GM21619 (cell line): ENCODE results near the gene SLC6A11.

Experiments
- ATAC-seq: cut with Tn5 transposase; IDR thresholded peaks from one replicate; pipeline ENCODE4 v1.9.1; 2021; ENCODE audit not compliant: unreplicated experiment

The SLC6A11 gene

GRCh38 chr3:10883478-10884234, 67.6 kb downstream of the SLC6A11 start:
- ATAC-seq: no peak

- no peak for ATAC-seq
Measured at GRCh38 chr3:10887015-10887414, 71.0 kb downstream of the SLC6A11 start.

DNA sequence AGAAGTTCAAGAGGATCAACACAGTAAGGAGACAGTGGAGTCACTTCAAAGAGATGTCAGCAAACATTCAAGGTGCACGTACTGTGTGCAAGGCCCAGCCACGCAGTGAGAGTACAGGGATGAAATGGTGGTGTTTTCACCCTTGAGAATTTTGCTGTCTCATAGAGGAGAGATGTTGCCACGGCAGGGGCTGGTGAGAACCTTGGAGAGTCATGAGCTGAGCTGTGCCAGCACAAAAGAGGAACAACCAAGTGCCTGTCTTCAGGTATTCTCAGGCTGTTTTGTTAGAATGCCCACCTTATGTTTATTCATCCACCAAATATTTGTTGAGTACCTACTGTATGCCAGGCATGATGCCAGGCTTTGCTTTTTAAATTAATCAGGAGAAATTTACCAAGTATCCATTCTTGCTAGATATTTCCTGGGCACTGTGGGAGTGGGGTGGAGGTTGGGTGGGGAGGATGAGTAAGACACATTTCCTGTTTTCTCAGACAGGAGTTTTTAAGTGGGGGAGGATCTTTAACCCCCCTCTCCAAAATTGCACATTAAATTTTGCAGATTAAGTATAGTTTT, 72.6 kb downstream of the SLC6A11 start:
- no peak for ATAC-seq

GRCh38 chr3:10889206-10889960, 73.4 kb downstream of the SLC6A11 start:
- no peak for ATAC-seq

GRCh38 chr3:10890665-10891064, 74.6 kb downstream of the SLC6A11 start:
- ATAC-seq: no peak

- no peak for ATAC-seq
Measured at GRCh38 chr3:10892622-10893021, 76.6 kb downstream of the SLC6A11 start.

DNA sequence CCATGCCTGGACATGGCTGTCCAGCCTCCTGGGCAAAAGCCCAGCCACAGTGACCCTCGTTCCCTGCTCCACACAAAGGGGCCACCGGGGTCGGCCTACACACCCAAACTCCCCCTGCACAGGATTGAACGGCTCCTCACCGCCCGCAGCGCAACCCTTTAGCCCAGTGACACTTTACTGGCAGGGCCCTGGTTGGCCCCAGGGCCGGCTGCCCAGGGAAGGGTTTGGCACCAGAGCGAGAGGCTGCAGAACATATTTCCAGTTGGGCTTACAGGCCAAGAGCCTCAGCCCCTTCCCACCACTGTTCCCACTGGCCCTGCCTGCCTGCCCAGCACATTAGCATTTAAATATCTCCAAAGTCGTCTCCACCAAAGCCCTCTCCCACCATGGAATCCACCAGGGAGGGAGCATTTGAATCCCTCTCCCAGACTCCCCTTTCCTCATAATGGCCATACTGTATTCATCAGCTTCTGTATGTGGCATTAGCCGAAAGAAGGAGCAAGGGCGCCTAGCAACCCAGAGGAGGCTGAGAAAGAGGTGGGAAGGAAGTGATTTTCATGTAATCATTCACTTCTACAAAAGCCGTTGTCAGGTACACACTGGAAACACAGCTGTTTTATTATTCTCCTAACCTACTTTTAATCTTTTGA, 85.4 kb downstream of the SLC6A11 start:
- ATAC-seq: no peak

DNA sequence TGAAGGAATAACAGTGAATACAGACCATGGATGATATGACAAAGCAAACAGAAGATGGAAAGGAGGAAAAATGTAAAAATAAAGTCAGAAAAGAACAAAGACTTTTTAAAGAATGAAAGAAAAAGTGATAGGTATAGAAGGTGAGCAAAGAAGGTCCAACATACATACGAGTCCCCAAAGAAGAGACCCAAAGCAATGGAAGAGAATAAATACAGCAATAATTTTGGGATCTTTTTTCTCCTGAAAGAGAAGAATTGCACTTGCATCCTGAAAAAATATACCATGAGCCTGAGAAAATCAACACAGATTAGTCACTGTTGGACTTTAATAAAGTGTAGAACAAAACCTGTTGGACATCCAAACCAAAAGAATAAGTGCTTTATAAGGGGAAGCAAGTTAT, 91.2 kb downstream of the SLC6A11 start:
- no peak for ATAC-seq

DNA sequence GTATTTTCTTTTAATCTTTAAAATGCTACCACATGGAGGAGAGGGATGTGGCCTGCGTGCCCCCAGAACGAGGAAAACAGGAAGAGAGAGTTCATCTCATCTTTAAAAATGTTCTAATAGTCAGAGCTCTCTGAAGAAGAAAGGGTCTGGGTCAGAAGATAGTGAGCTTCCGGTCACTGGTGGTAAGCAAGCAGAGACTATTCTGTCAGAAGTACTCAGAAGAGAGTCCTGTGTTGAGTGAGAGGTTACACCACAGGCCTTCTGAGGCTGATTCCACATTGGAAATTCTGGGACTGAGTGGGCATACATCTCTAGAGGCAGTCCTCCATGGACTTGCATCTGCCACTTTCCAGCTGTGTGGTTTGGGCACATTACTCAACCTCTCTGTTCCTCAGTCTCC, 94.3 kb downstream of the SLC6A11 start:
- no peak for ATAC-seq

GRCh38 chr3:10911350-10912002, 95.4 kb downstream of the SLC6A11 start:
- no peak for ATAC-seq

DNA sequence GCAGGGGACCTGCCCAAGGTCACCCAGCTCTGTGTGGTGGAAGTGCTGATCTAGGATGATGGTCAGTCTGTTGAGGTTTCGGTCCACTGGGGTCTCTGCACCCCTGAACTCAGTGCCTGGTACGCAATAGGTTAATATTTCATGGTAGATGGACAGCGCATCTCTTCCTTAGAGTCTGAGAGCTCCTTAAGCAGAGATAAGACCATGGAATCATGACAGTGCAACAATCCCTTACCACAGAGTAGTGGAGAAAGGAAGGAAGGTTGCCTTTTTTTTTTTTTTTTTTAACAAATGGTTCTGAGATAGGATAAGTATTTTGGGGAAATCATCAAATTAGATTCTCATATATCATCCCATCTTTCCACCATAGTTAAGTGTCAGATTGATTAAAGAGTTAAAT, 96.8 kb downstream of the SLC6A11 start:
- ATAC-seq: no peak

GRCh38 chr3:10915376-10915775, 99.3 kb downstream of the SLC6A11 start:
- ATAC-seq: no peak

DNA sequence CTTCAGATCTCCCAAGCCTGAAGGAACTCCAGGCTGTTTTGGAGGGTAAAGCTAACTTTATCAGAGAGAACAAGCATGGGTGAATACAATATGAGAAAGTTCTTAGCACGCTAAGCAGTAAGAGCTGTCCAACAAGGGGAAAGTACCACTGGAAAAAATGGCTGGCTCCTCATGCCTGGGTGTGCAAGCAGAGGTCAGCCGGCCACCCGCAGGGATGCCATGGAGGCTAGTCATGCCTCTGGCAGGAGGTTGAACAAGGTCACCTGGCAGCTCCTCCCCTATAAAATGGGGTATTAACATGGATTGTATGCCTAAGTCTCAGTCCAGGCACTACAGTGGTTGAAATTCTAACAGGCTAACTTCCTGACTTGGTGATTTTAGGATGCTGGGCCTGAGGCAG, 101.1 kb downstream of the SLC6A11 start:
- ATAC-seq: no peak

DNA sequence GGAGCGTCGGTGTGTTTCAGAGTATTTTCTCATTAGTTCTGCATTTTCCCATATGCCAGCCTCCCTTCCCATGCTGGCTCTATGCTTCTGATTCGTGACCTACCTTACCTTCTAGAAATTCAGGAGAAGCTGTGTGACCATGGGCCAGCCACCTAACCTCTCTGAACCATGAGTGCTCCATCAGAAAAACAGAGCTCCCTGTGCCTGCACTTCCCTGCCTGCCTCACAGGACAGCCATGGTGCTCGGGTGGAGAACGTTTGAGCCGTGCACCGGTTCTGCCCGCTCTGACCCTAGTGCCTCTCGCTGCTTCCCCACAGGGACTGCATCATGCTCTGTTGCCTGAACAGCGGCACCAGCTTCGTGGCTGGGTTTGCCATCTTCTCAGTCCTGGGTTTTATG, 102.0 kb downstream of the SLC6A11 start:
- ATAC-seq: no peak

DNA sequence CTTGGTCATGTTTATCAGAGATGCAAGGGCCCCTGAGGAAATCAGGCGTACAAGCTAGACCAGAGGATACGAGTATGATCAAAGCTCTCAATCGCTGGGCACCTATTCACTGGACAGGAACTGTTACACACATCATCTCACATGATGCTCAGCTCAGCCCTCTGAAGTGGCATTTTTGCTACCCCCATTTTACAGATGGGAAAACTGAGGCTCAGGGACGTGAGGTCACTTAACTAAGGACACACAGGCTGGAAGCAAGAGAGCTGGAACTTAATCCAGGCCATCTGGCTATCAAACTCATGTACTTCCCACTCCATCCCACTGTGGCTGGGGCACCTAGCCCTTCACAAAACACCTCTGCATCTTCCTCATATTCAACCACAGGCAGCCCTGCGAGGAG, 103.6 kb downstream of the SLC6A11 start:
- no peak for ATAC-seq

DNA sequence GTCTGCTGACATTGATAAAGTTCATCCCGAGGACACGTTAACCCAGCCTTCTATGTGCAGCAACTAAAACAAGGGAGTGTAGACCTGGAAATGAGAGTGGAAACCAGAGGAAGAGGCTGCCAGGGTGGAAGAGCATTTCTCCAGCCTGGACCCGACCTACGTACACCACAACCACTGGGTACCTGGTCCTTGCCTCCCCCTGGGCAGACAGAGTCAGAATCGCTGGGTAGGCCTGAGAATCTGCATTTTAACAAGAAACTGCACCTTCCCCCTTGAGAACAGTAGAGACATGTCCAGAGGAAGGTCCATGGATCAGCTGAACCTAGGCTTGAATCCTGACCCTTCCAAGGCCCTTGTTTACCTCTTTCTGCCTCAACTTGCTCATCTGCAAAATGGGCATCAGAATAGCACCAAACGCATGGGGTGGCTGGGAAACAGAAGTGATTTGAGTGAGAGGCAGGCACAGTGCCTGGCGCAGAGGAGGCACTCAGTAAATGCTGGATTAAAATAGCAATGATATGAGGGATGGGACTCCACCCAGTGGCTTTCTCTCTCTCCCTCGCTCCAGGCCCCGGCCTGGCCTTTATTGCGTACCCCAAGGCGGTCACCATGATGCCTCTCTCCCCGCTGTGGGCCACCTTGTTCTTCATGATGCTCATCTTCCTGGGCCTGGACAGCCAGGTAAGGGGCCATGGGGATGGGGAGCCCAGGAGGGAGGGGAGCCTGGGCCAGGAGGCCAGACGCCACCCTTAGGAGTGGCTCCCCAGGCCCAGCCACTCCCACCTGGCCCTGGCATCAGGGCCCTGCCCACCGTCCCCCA, 109.6 kb downstream of the SLC6A11 start:
- no peak for ATAC-seq

DNA sequence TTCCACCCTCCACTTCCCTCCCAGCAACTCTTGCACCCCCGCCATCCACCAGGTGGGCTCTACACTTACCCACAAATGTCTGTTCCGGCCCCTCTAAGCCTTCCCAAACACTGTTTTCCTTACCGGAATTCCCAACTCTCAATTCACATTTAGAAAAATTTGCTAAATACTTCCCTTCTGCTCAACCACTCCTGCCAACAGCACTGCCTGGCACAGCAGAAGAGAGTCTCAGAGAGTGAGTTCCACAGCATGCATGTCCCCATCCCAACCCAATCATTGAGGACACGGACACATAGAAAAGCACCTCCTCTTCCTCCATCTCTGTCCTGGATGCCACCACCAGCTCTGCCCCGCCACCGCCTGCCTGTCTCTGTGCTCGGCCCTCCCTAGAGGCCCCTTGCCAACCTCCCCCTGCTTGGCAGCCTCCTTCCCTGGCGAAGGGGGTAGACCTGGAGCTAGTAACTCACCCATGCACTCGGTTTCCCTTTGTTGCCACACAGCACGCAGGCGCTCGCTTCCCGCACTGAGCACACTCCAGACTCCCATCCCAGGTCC, 110.3 kb downstream of the SLC6A11 start:
- ATAC-seq: no peak

DNA sequence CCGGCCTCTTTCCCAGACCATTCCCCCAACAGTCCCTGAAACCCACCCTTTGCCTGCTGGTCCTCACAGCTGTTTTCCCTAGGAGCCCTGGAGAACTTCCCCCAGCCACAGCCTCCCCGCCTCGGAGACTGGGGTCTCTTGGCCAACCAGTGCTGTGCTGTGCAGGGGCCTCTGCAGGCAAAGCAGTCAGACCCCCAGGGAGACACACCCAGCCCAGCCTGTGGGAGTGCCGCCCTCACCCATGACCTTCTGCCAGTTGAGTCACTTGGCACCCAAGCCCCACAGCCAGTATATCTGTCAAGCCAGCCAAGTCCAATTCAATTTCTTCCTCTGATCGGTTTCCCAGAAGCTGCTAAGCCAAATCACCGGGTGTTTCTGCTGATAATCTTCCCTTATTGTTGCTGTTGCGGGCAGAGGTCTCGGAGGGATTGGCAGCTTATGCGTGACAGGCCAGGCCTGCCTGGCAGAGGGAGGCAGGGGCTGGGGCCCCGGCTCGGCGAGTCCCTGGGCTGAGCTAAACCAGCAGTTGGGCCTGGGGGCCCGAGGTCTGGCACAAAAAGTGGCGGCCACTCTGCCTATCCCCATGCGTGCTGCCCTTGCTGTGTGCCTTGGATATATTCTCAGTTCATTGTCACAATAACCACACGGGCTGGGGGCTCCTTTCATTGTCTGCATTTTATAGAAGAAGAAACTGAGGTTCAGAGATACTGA, 110.9 kb downstream of the SLC6A11 start:
- no peak for ATAC-seq

GRCh38 chr3:10927551-10927950, 111.5 kb downstream of the SLC6A11 start:
- ATAC-seq: no peak
